Measurements from ENCODE around the gene FIP1L1. TPM values are rescaled to one million over a fixed set of nuclear protein-coding genes. Genes with fewer than 3 reads are reported as not detected.

FIP1L1 gene
- total and polyA plus RNA-seq, 2 donors (not counting 1 experiment from before 2014, with no cell fraction given) = 19.0 to 79.3 TPM

DNA sequence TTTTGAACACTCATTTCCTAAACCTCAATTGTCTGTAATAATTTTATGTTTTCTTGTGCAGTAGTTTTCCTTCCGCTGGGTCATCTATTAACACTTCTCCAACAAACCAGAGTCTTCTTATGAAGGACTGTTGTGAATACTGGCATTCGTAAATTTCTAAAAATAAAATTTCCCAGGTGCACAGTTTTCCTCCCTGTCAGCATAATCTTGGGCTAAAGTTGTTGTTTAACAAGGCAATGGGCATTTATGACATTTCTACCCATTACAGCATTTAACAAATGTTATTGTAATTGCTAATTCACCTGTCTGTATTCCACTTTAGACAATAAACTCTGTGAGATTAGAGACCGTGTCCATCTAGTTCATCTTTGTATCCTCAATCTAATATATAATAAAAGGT lies 12.8 kb upstream of the FIP1L1 start:
- H3K79me2 ChIP-seq (ENCODE audit: control insufficient read depth, insufficient read depth, low read length) = peaks cover 16% of the 10 kb centered on the region
- intact Hi-C loops (cut with micrococcal nuclease) = no loop called here
- WGBS (ENCODE audit: insufficient coverage) = no CpG with 5 or more reads among the region's 3 CpGs

GRCh38 chr4:53365121-53365485 lies 12.3 kb upstream of the FIP1L1 start:
- intact Hi-C loops (cut with micrococcal nuclease) = no loop called here
- H3K27ac ChIP-seq (ENCODE audit: low read length in 2 of 2) = peak overlapping the region; percentile 64 to 92
- H3K4me2 ChIP-seq (replicated peaks; ENCODE audit: low read depth, low read length, poor library complexity, severe bottlenecking) = peak overlapping the region; percentile 93
- WGBS (ENCODE audit: insufficient coverage) = 1% methylated on average over 7 of the region's 8 CpGs
- DNase-seq (no peak), ATAC-seq (ENCODE audit: low read depth) (no peak)
- peak overlapping the region; percentile 95 for H3K27ac Mint-ChIP-seq
- H3K36me3 ChIP-seq (replicated peaks in 1 of 2; ENCODE audit: control extremely low read depth in 1 of 2, control insufficient read depth in 1 of 2, extremely low read depth in 1 of 2, insufficient read depth in 2 of 2, low read length in 1 of 2) = no peaks in the 10 kb centered on the region
- peak overlapping the region; percentile 94 for H2AFZ ChIP-seq (ENCODE audit: insufficient read depth, low read depth, low read length, poor library complexity, severe bottlenecking)
- no peaks in the 10 kb centered on the region for H4K20me1 ChIP-seq (ENCODE audit: control insufficient read depth, insufficient read depth, low read length, poor library complexity, severe bottlenecking)
- peaks cover 16 to 21% of the 10 kb centered on the region in 2 donors for H3K4me1 ChIP-seq (ENCODE audit: control insufficient read depth in 2 of 2, insufficient read depth in 2 of 2, low read length in 2 of 2)
- peak overlapping the region; percentile 90 for H3K9ac ChIP-seq (ENCODE audit: low read length)
- peaks cover 0 to 3% (median 1%) of the 10 kb centered on the region in 4 experiments for H3K27me3 ChIP-seq (replicated peaks in 1 of 4; ENCODE audit: control extremely low read depth in 1 of 4, control insufficient read depth in 3 of 4, insufficient read depth in 4 of 4, low read length in 3 of 4)
- peaks cover 50% of the 10 kb centered on the region for H3K4me1 Mint-ChIP-seq
- peaks cover 20% of the 10 kb centered on the region for H3K27me3 Mint-ChIP-seq
- peak overlapping the region; percentile 82 to 97 (median 91) for H3K4me3 ChIP-seq (ENCODE audit: control extremely low read depth in 1 of 5, extremely low read depth in 1 of 5, insufficient read depth in 1 of 5, low read depth in 2 of 5, low read length in 4 of 5)
- no peaks in the 10 kb centered on the region for H3K9me3 Mint-ChIP-seq (ENCODE audit: insufficient read depth)
- ChIA-PET POLR2A (no interaction called here), CTCF (interaction anchor here (1.3 kb wide), 1 partner anchor 11 kb away, joined by 4 read pairs; no protein-coding TSS in a partner anchor)
- peak overlapping the region; percentile 96 for H3K4me3 Mint-ChIP-seq
- no peaks in the 10 kb centered on the region for H3K9me3 ChIP-seq (ENCODE audit: control extremely low read depth in 1 of 3, control insufficient read depth in 2 of 3, insufficient read depth in 1 of 3, low read length in 2 of 3)
- H3K79me2 ChIP-seq (ENCODE audit: control insufficient read depth, insufficient read depth, low read length) = peaks cover 15% of the 10 kb centered on the region
- no peak for TF ChIP-seq EZH2 (IDR thresholded peaks at IDR 0.05; ENCODE audit: borderline replicate concordance, insufficient read depth, low read depth, low read length, poor library complexity, severe bottlenecking)
- TF ChIP-seq, protein P1, sequence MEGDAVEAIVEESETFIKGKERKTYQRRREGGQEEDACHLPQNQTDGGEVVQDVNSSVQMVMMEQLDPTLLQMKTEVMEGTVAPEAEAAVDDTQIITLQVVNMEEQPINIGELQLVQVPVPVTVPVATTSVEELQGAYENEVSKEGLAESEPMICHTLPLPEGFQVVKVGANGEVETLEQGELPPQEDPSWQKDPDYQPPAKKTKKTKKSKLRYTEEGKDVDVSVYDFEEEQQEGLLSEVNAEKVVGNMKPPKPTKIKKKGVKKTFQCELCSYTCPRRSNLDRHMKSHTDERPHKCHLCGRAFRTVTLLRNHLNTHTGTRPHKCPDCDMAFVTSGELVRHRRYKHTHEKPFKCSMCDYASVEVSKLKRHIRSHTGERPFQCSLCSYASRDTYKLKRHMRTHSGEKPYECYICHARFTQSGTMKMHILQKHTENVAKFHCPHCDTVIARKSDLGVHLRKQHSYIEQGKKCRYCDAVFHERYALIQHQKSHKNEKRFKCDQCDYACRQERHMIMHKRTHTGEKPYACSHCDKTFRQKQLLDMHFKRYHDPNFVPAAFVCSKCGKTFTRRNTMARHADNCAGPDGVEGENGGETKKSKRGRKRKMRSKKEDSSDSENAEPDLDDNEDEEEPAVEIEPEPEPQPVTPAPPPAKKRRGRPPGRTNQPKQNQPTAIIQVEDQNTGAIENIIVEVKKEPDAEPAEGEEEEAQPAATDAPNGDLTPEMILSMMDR (IDR thresholded peaks at IDR 0.05) = no peak

More for the DNA sequence above, 12.8 kb upstream of the FIP1L1 start:
- H3K4me3 Mint-ChIP-seq = peak overlapping the region; percentile 96
- peaks cover 16 to 21% of the 10 kb centered on the region in 2 donors for H3K4me1 ChIP-seq (ENCODE audit: control insufficient read depth in 2 of 2, insufficient read depth in 2 of 2, low read length in 2 of 2)
- no peak for ATAC-seq (ENCODE audit: low read depth)
- peak overlapping the region in 1 of 2 donors; percentile 92 for H3K27ac ChIP-seq (ENCODE audit: low read length in 2 of 2)
- no peaks in the 10 kb centered on the region for H3K9me3 ChIP-seq (ENCODE audit: control extremely low read depth in 1 of 3, control insufficient read depth in 2 of 3, insufficient read depth in 1 of 3, low read length in 2 of 3)
- CTCF ChIA-PET = interaction anchor here (1.3 kb wide), 1 partner anchor 12 kb away, joined by 4 read pairs; no protein-coding TSS in a partner anchor
- peak overlapping the region; percentile 90 for H3K9ac ChIP-seq (ENCODE audit: low read length)
- H4K20me1 ChIP-seq (ENCODE audit: control insufficient read depth, insufficient read depth, low read length, poor library complexity, severe bottlenecking) = no peaks in the 10 kb centered on the region
- H3K4me1 Mint-ChIP-seq = peaks cover 52% of the 10 kb centered on the region
- peaks cover 15% of the 10 kb centered on the region for H3K27me3 Mint-ChIP-seq
- peak overlapping the region; percentile 94 for H2AFZ ChIP-seq (ENCODE audit: insufficient read depth, low read depth, low read length, poor library complexity, severe bottlenecking)
- no peak for TF ChIP-seq EZH2 (IDR thresholded peaks at IDR 0.05; ENCODE audit: borderline replicate concordance, insufficient read depth, low read depth, low read length, poor library complexity, severe bottlenecking)
- TF ChIP-seq, protein P1 (IDR thresholded peaks at IDR 0.05) = no peak
- no peaks in the 10 kb centered on the region for H3K9me3 Mint-ChIP-seq (ENCODE audit: insufficient read depth)
- POLR2A ChIA-PET = no interaction called here
- H3K27me3 ChIP-seq (replicated peaks in 1 of 4; ENCODE audit: control extremely low read depth in 1 of 4, control insufficient read depth in 3 of 4, insufficient read depth in 4 of 4, low read length in 3 of 4) = peaks cover 0 to 3% (median 0%) of the 10 kb centered on the region in 4 experiments
- no peak for DNase-seq
- H3K4me2 ChIP-seq (replicated peaks; ENCODE audit: low read depth, low read length, poor library complexity, severe bottlenecking) = peak overlapping the region; percentile 93
- peak overlapping the region in 3 of 5 experiments; percentile 90 to 97 (median 93) for H3K4me3 ChIP-seq (ENCODE audit: control extremely low read depth in 1 of 5, extremely low read depth in 1 of 5, insufficient read depth in 1 of 5, low read depth in 2 of 5, low read length in 4 of 5)
- peak overlapping the region; percentile 2 for H3K27ac Mint-ChIP-seq
- H3K36me3 ChIP-seq (replicated peaks in 1 of 2; ENCODE audit: control extremely low read depth in 1 of 2, control insufficient read depth in 1 of 2, extremely low read depth in 1 of 2, insufficient read depth in 2 of 2, low read length in 1 of 2) = no peaks in the 10 kb centered on the region

All from B cell (primary cell).